Measurements from ENCODE around the gene FAM98A. TPM values are rescaled to one million over a fixed set of nuclear protein-coding genes. Genes with fewer than 3 reads are reported as not detected.

Gene FAM98A
- total RNA-seq, 2 experiments from 2014 or later: 20.1 to 21.6 TPM

- Mint-ChIP-seq H3K9me3 (peaks cover 12% of the 10 kb centered on the region), H3K4me1 (ENCODE audit: low read depth) (no peaks in the 10 kb centered on the region), H3K36me3 (ENCODE audit: low read depth) (peaks cover 24% of the 10 kb centered on the region), H3K27ac (no peak overlapping the region), H3K27me3 (no peaks in the 10 kb centered on the region), H3K4me3 (no peak overlapping the region)
- Histone ChIP-seq H3K27me3 (ENCODE audit: control insufficient read depth in 1 of 2, insufficient read depth in 2 of 2, low read length in 2 of 2) (no peaks in the 10 kb centered on the region), H3K4me3 (ENCODE audit: low read length) (no peak overlapping the region), H3K36me3 (ENCODE audit: insufficient read depth, low read length) (no peaks in the 10 kb centered on the region), H3K4me1 (ENCODE audit: insufficient read depth, low read length) (no peaks in the 10 kb centered on the region), H3K9me3 (ENCODE audit: control insufficient read depth in 1 of 2, insufficient read depth in 1 of 2, low read length in 2 of 2) (peaks cover 3 to 8% of the 10 kb centered on the region in 2 experiments), H3K27ac (ENCODE audit: low read depth in 1 of 2, low read length in 2 of 2) (no peak overlapping the region)
- ATAC-seq (ENCODE audit: poor library complexity) (no peak), DNase-seq (no peak)
- intact Hi-C loops (cut with DNase I, micrococcal nuclease): no loop called here
- no peak for TF ChIP-seq CTCF (IDR thresholded peaks at IDR 0.05)
- CTCF ChIA-PET: no interaction called here
- POLR2A ChIA-PET: no interaction called here
Observed at GRCh38 chr2:33614190-33614589, 15.1 kb upstream of the FAM98A start.

GRCh38 chr2:33607905-33608304 is 8.8 kb upstream of the FAM98A start:
- H3K36me3 ChIP-seq (ENCODE audit: insufficient read depth, low read length): no peaks in the 10 kb centered on the region
- H3K9me3 ChIP-seq (ENCODE audit: control insufficient read depth in 1 of 2, insufficient read depth in 1 of 2, low read length in 2 of 2): peaks cover 0 to 3% of the 10 kb centered on the region in 2 experiments
- H3K36me3 Mint-ChIP-seq (ENCODE audit: low read depth): no peaks in the 10 kb centered on the region
- no peak overlapping the region for H3K4me3 ChIP-seq (ENCODE audit: low read length)
- DNase-seq (no peak), ATAC-seq (ENCODE audit: poor library complexity) (no peak)
- POLR2A ChIA-PET: no interaction called here
- intact Hi-C loops (cut with DNase I, micrococcal nuclease): no loop called here
- no peak overlapping the region for H3K27ac Mint-ChIP-seq
- H3K27me3 Mint-ChIP-seq: peaks cover 3% of the 10 kb centered on the region
- H3K27ac ChIP-seq (ENCODE audit: low read depth in 1 of 2, low read length in 2 of 2): no peak overlapping the region
- CTCF ChIA-PET: no interaction called here
- no peak overlapping the region for H3K4me3 Mint-ChIP-seq
- no peaks in the 10 kb centered on the region for H3K4me1 Mint-ChIP-seq (ENCODE audit: low read depth)
- no peaks in the 10 kb centered on the region for H3K4me1 ChIP-seq (ENCODE audit: insufficient read depth, low read length)
- no peak for TF ChIP-seq CTCF (IDR thresholded peaks at IDR 0.05)
- H3K9me3 Mint-ChIP-seq: no peaks in the 10 kb centered on the region
- no peaks in the 10 kb centered on the region for H3K27me3 ChIP-seq (ENCODE audit: control insufficient read depth in 1 of 2, insufficient read depth in 2 of 2, low read length in 2 of 2)

- no peak overlapping the region for H3K27ac ChIP-seq (ENCODE audit: low read depth in 1 of 2, low read length in 2 of 2)
- H3K9me3 ChIP-seq (ENCODE audit: control insufficient read depth in 1 of 2, insufficient read depth in 1 of 2, low read length in 2 of 2): peaks cover 0 to 3% of the 10 kb centered on the region in 2 experiments
- no peaks in the 10 kb centered on the region for H3K27me3 ChIP-seq (ENCODE audit: control insufficient read depth in 1 of 2, insufficient read depth in 2 of 2, low read length in 2 of 2)
- no peaks in the 10 kb centered on the region for H3K36me3 ChIP-seq (ENCODE audit: insufficient read depth, low read length)
- intact Hi-C loops (cut with DNase I, micrococcal nuclease): no loop called here
- H3K27me3 Mint-ChIP-seq: peaks cover 3% of the 10 kb centered on the region
- no peaks in the 10 kb centered on the region for H3K36me3 Mint-ChIP-seq (ENCODE audit: low read depth)
- no peak for DNase-seq
- CTCF ChIA-PET: no interaction called here
- POLR2A ChIA-PET: no interaction called here
- no peak overlapping the region for H3K4me3 ChIP-seq (ENCODE audit: low read length)
- H3K4me1 ChIP-seq (ENCODE audit: insufficient read depth, low read length): no peaks in the 10 kb centered on the region
- no peak overlapping the region for H3K27ac Mint-ChIP-seq
- no peak for ATAC-seq (ENCODE audit: poor library complexity)
- TF ChIP-seq CTCF (IDR thresholded peaks at IDR 0.05): no peak
- H3K9me3 Mint-ChIP-seq: no peaks in the 10 kb centered on the region
- no peak overlapping the region for H3K4me3 Mint-ChIP-seq
- H3K4me1 Mint-ChIP-seq (ENCODE audit: low read depth): no peaks in the 10 kb centered on the region
Observed at GRCh38 chr2:33607251-33607721, 8.2 kb upstream of the FAM98A start.
